A549 (cell line): ENCODE results near the gene CCDC188. TPM values are rescaled to one million over a fixed set of nuclear protein-coding genes. Genes with fewer than 3 reads are reported as not detected.

Experiments used
- ATAC-seq, 2 experiments: fragments of 200-7000 bp in 1 of 2; fragments of >200 bp in 1 of 2; cut with Nextera tagmentation in 1 of 2; cut with Tn5 transposase in 1 of 2; 3 replicates each; pipeline versions ENCODE4 v1.8.0 to v1.9.1; 2018 to 2020; ENCODE audit warnings: mild to moderate bottlenecking in 1 of 2, moderate library complexity in 1 of 2
- CTCF ChIA-PET: fragments of 300-600 bp; sonication (Branson Sonifier 250); formaldehyde crosslinking; extraction: SDS; loops from one replicate; lab custom pipeline; 2021; ENCODE audit warnings: antibody characterized with exemption, inconsistent platforms; lab: Yijun Ruan, JAX
- POLR2A ChIA-PET: fragments of 350-600 bp; formaldehyde crosslinking; extraction: SDS; loops from one replicate; lab custom pipeline; 2021; ENCODE audit warnings: antibody characterized with exemption, inconsistent platforms; lab: Yijun Ruan, JAX
- DNase-seq, 2 experiments: peaks; one replicate each; pipeline versions ENCODE4 v3.0.0 to v3.0.0-alpha.2; 2011 to 2016; ENCODE audit warnings: low read depth in 1 of 2, low spot score in 1 of 2
- FAIRE-seq: peaks from 2 replicates; lab custom pipeline; 2011; peaks lifted over from hg19 to GRCh38; lab: Jason Lieb, UNC
- H3K27ac ChIP-seq, 2 experiments: fragments of >200 bp; sonication (Bioruptor Twin); formaldehyde crosslinking; 3 replicates each; pipeline ENCODE4 v1.5.1; 2016 to 2017
- H3K4me1 ChIP-seq: fragments of >200 bp; sonication (Bioruptor Twin); formaldehyde crosslinking; 3 replicates; pipeline ENCODE4 v1.6.1; 2016
- H3K4me2 ChIP-seq: fragments of >200 bp; sonication (Bioruptor Twin); formaldehyde crosslinking; 3 replicates; pipeline ENCODE4 v1.6.1; 2016
- H3K4me3 ChIP-seq: fragments of >200 bp; sonication (Bioruptor Twin); formaldehyde crosslinking; 3 replicates; pipeline ENCODE4 v1.5.1; 2016
- H3K9me3 ChIP-seq: fragments of >200 bp; sonication (Bioruptor Twin); formaldehyde crosslinking; 3 replicates; pipeline ENCODE4 v1.6.1; 2016
- CHD4 ChIP-seq: fragments of 200-600 bp; sonication (generic); IDR thresholded peaks from 2 replicates; pipeline ENCODE4 v1.6.1; 2016; ENCODE audit warnings: antibody characterized with exemption, mild to moderate bottlenecking, borderline replicate concordance
- FOSB ChIP-seq: fragments of 250-450 bp; sonication (Bioruptor Pico); IDR thresholded peaks from 2 replicates; pipeline ENCODE4 v1.5.0; 2020; ENCODE audit warnings: mild to moderate bottlenecking, moderate library complexity
- FOSL2 ChIP-seq, 2 experiments: fragments of 450-650 bp in 1 of 2; fragments of >200 bp in 1 of 2; sonication (Bioruptor Twin) in 1 of 2; formaldehyde crosslinking; IDR thresholded peaks; 2 replicates each; pipeline versions ENCODE4 v1.5.0 to v1.6.1; 2016 to 2020; ENCODE audit warnings: mild to moderate bottlenecking in 1 of 2, moderate library complexity in 1 of 2
- HDAC2 ChIP-seq: fragments of 200-600 bp; sonication (generic); IDR thresholded peaks from 2 replicates; pipeline ENCODE4 v1.6.1; 2016
- HOXA7 ChIP-seq: fragments of 250-450 bp; sonication (Bioruptor Pico); IDR thresholded peaks from 2 replicates; pipeline ENCODE4 v1.5.0; 2020; ENCODE audit warnings: mild to moderate bottlenecking, moderate library complexity
- HOXB13 ChIP-seq: fragments of 250-450 bp; sonication (Bioruptor Pico); IDR thresholded peaks from 2 replicates; pipeline ENCODE4 v1.5.0; 2020; ENCODE audit warnings: low read depth, mild to moderate bottlenecking, moderate library complexity
- JUNB ChIP-seq: fragments of >200 bp; sonication (Bioruptor Twin); formaldehyde crosslinking; IDR thresholded peaks from 2 replicates; pipeline ENCODE4 v1.6.1; 2016
- KDM5A ChIP-seq: fragments of 200-600 bp; sonication (generic); IDR thresholded peaks from 2 replicates; pipeline ENCODE4 v1.6.1; 2016; ENCODE audit warnings: antibody characterized with exemption, mild to moderate bottlenecking
- NR3C1 ChIP-seq: fragments of >200 bp; sonication (Bioruptor Twin); formaldehyde crosslinking; IDR thresholded peaks from 3 replicates; pipeline ENCODE4 v1.6.1; 2017
- PBX3 ChIP-seq: IDR thresholded peaks from 2 replicates; pipeline ENCODE4 v1.6.1; 2012
- RARB ChIP-seq: fragments of 250-450 bp; sonication (Bioruptor Pico); IDR thresholded peaks from 2 replicates; pipeline ENCODE4 v1.8.0; 2021; ENCODE audit warnings: mild to moderate bottlenecking, moderate library complexity
- RCOR1 ChIP-seq: fragments of 150-350 bp; IDR thresholded peaks from 2 replicates; pipeline ENCODE4 v1.6.1; 2014; ENCODE audit warnings: antibody characterized with exemption, low read length, low read depth
- RFX5 ChIP-seq: fragments of 450-650 bp; IDR thresholded peaks from 2 replicates; pipeline ENCODE4 v1.7.1; 2014; ENCODE audit warnings: antibody characterized with exemption, mild to moderate bottlenecking, moderate library complexity
- RNF2 ChIP-seq: fragments of 200-600 bp; sonication (generic); IDR thresholded peaks from 2 replicates; pipeline ENCODE4 v1.6.1; 2016; ENCODE audit warnings: low read depth, mild to moderate bottlenecking, antibody characterized with exemption, moderate library complexity, borderline replicate concordance
- SREBF2 ChIP-seq: fragments of 450-650 bp; IDR thresholded peaks from 2 replicates; pipeline ENCODE4 v1.6.1; 2014; ENCODE audit warnings: mild to moderate bottlenecking, moderate library complexity
- TFCP2L1 ChIP-seq: fragments of 250-450 bp; sonication (Bioruptor Pico); IDR thresholded peaks from 2 replicates; pipeline ENCODE4 v1.5.0; 2021; ENCODE audit warnings: mild to moderate bottlenecking
- ZC3H11A ChIP-seq: fragments of 450-650 bp; IDR thresholded peaks from 2 replicates; pipeline ENCODE4 v1.6.1; 2014; ENCODE audit warnings: antibody characterized with exemption, mild to moderate bottlenecking
- ZNF302 ChIP-seq: fragments of 250-450 bp; sonication (Bioruptor Pico); IDR thresholded peaks from 2 replicates; pipeline ENCODE4 v1.9.0; 2021; ENCODE audit warnings: inconsistent platforms, mild to moderate bottlenecking, moderate library complexity
- WGBS: methylation state at CpG from one replicate; pipeline ENCODE4 v1.1.6; 2017; ENCODE audit errors: missing lambda C conversion rate; 5-methylcytosine and 5-hydroxymethylcytosine counted together
- polyA plus RNA-seq, 4 experiments: library from polyadenylated mRNA; depleted of rRNA in 3 of 4; stranded (reverse); fragments of >200 nt; fragmentation: RNase III in 1 of 4; extraction: RNeasy Plus Mini Kit Qiagen cat#74134 plus additional on column Dnase treatment in 1 of 4; gene quantifications; 2 replicates in 3 of 4; 3 replicates in 1 of 4; pipeline ENCODE4 v1.2.3, GENCODE V29; 2011 to 2017

The CCDC188 gene
- polyA plus RNA-seq, 2 of the 4 experiments (the other 2 are of a cell fraction): not detected

GRCh38 chr22:20173772-20174171, 22.9 kb upstream of the CCDC188 start (continued):
- TF ChIP-seq SREBF2: no peak
- no peak for TF ChIP-seq CHD4
- TF ChIP-seq, all 56 proteins: peak for 0

GRCh38 chr22:20173246-20173645, 22.4 kb upstream of the CCDC188 start:
- DNase-seq (no peak), FAIRE-seq (no peak), ATAC-seq (no peak)
- Histone ChIP-seq H3K9me3 (no peaks in the 10 kb centered on the region), H3K27ac (no peak overlapping the region), H3K4me3 (no peak overlapping the region), H3K4me1 (no peaks in the 10 kb centered on the region), H3K4me2 (no peak overlapping the region)
- TF ChIP-seq HOXA7 (CRISPR knock-in tag) (no peak), RARB (CRISPR knock-in tag) (no peak), HDAC2 (no peak), JUNB (no peak), FOSB (CRISPR knock-in tag) (no peak), TFCP2L1 (CRISPR knock-in tag) (no peak), ZC3H11A (no peak), RNF2 (no peak), PBX3 (no peak)
- POLR2A ChIA-PET: no interaction called here
- CTCF ChIA-PET: interaction anchor here (1.4 to 2.3 kb wide), 2 partner anchors 16 to 20 kb away, joined by 4 to 7 read pairs; no protein-coding TSS in a partner anchor
- 90% methylated on average over 4 of the region's 11 CpGs for WGBS

DNA sequence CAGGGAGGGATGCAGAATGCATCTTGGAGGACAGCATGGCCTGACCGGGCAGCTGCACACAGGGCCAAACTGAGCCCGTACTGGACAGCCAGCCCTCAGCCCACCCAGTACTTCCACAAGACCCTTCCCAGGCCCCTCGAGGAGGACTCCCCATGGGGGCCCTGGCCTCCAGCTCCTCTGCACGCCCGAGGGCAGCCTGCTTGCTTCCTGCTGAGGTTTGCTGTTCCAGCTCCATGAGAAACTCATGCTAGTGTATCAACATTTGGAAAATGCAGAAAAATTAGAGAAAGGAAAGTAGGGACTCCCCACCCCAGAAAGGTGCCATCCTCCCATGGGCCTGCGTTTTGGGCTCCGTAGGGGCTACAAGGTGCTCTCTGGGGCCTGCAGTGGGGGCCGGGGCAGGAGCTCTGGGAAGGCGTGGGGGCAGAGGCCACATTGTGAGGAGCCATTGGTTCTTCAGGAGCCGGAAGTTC, 21.3 kb upstream of the CCDC188 start:
- no peaks in the 10 kb centered on the region for H3K4me1 ChIP-seq
- TF ChIP-seq ZNF302 (CRISPR knock-in tag): no peak
- TF ChIP-seq KDM5A: no peak
- no peak for TF ChIP-seq RFX5
- TF ChIP-seq HOXB13: no peak
- CTCF ChIA-PET: interaction anchor here (0.7 to 2.3 kb wide), 4 partner anchors 15 to 113 kb away, joined by 3 to 8 read pairs (median 6); no protein-coding TSS in a partner anchor
- FAIRE-seq (no peak), DNase-seq (no peak), ATAC-seq (no peak)
- no peak overlapping the region for H3K4me3 ChIP-seq
- no peaks in the 10 kb centered on the region for H3K9me3 ChIP-seq
- 59% methylated on average over 8 of the region's 10 CpGs for WGBS
- H3K4me2 ChIP-seq: no peak overlapping the region
- H3K27ac ChIP-seq: no peak overlapping the region
- POLR2A ChIA-PET: no interaction called here

DNA sequence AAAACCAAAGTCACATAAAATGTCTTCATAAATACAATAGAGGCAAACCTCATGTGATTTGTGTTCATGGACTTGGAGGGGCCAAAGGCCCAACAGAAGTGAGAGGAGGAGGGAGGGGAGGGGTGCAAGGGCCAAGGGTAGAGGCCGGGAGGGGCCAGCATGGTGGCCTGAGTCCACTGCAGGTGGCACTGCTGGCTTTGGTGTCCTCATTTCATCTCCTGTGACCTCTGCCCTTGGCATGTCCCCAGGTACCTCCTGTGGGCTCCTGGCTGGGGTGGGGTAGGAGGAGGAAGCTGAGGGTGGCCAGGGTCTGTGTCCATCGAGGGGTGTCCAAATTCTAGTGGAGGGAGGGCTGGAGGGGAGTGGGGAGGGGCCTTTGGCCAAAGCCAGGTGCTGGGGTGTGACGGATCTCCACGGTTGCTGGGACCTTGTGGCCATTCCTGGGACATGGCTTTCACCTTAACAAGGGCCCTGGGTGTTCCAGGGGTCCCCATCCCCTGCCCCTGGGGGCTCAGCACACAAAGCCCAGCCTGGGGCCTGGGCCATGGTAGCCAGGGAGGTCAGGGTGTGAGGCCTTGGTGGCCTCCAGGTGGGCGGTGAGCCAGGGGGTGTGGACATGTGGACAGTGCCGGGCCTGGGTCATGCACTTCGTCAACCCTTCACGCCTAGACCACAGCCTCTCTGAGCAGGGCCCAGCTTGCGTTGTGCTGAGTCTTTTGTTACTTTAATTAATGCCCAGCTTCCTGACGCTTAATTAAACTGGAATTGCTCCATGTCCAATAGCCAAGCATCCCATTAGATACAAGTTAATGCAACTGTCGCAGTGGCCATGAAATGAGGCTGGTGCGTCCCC, 20.7 kb upstream of the CCDC188 start:
- no peaks in the 10 kb centered on the region for H3K9me3 ChIP-seq
- no peak overlapping the region for H3K4me2 ChIP-seq
- no peak for TF ChIP-seq RCOR1
- no peak for TF ChIP-seq FOSL2 (IDR thresholded peaks at IDR 0.05)
- no peak for TF ChIP-seq FOSL2 (CRISPR knock-in tag; IDR thresholded peaks at IDR 0.05)
- TF ChIP-seq NR3C1: no peak
- no peak overlapping the region for H3K27ac ChIP-seq
- H3K4me3 ChIP-seq: no peak overlapping the region
- 59% methylated on average over 7 of the region's 12 CpGs for WGBS
- DNase-seq (no peak), ATAC-seq (no peak), FAIRE-seq (no peak)
- no peaks in the 10 kb centered on the region for H3K4me1 ChIP-seq
- POLR2A ChIA-PET: no interaction called here
- CTCF ChIA-PET: interaction anchor here (0.7 to 1.8 kb wide), 2 partner anchors 40 to 114 kb away, joined by 3 to 8 read pairs; no protein-coding TSS in a partner anchor
